K562 (cell line): ENCODE data around the gene KARS1. TPM values are rescaled to one million over a fixed set of nuclear protein-coding genes. Genes with fewer than 3 reads are reported as not detected.

Source experiments
- ATAC-seq: fragments of 200-7000 bp; cut with Tn5 transposase; 3 replicates; pipeline ENCODE4 v1.9.1; 2020; ENCODE audit warnings: moderate library complexity
- BruUV-seq: library from RNA; stranded (reverse); fragments of 400-500 nt; replicated peaks from 2 replicates; lab custom pipeline; 2021; lab: Mats Ljungman, UMichigan
- CTCF ChIA-PET: fragments of 300-600 bp; formaldehyde crosslinking; extraction: SDS; loops from one replicate; lab custom pipeline; 2021; ENCODE audit warnings: low intra/inter-chr PET ratio; lab: Yijun Ruan, JAX
- POLR2A ChIA-PET: fragments of 300-600, 350-650 bp; sonication (Branson Sonifier 250); formaldehyde crosslinking; extraction: SDS; loops from one replicate; lab custom pipeline; 2021; ENCODE audit warnings: antibody characterized with exemption, inconsistent platforms; lab: Yijun Ruan, JAX
- DNase-seq, 4 experiments: peaks; one replicate each; pipeline versions ENCODE4 v3.0.0 to v3.0.0-alpha.2; 2011 to 2018; ENCODE audit warnings: low spot score in 3 of 4, mixed read lengths in 3 of 4; ENCODE audit errors: extremely low read depth in 1 of 4
- FAIRE-seq: peaks from 2 replicates; lab custom pipeline; 2011; peaks lifted over from hg19 to GRCh38; lab: Jason Lieb, UNC
- H2AFZ ChIP-seq: 2 replicates; pipeline ENCODE4 v1.6.0; 2011; ENCODE audit warnings: low read depth, low read length, control low read depth, inconsistent platforms
- H3K27ac ChIP-seq: fragments of 200-600 bp; 3 replicates; pipeline ENCODE4 v1.8.0; 2011; ENCODE audit warnings: low read depth, mild to moderate bottlenecking, control low read depth, inconsistent platforms, low read length, moderate library complexity, mixed read lengths; ENCODE audit errors: extremely low read depth
- H3K27me3 ChIP-seq, 2 experiments: fragments of 300-600 bp in 1 of 2; 2 replicates in 1 of 2; 3 replicates in 1 of 2; pipeline versions ENCODE4 v1.6.0 to v1.8.0; 2011; ENCODE audit warnings: inconsistent platforms in 2 of 2, low read length in 2 of 2, mild to moderate bottlenecking in 1 of 2, mixed read lengths in 1 of 2, moderate library complexity in 1 of 2; ENCODE audit not compliant: control insufficient read depth in 2 of 2, insufficient read depth in 2 of 2
- H3K36me3 ChIP-seq: fragments of 300-600 bp; 3 replicates; pipeline ENCODE4 v1.8.0; 2011; ENCODE audit warnings: mild to moderate bottlenecking, low read length, inconsistent platforms; ENCODE audit not compliant: control insufficient read depth, insufficient read depth
- H3K4me1 ChIP-seq, 2 experiments: fragments of 200-600 bp in 1 of 2; replicated peaks in 1 of 2; 2 replicates in 1 of 2; 3 replicates in 1 of 2; pipeline versions ENCODE4 v1.5.1 to v1.8.0; 2011; ENCODE audit warnings: inconsistent platforms in 2 of 2, low read length in 2 of 2, mild to moderate bottlenecking in 1 of 2, mixed read lengths in 1 of 2, moderate library complexity in 1 of 2; ENCODE audit not compliant: control insufficient read depth in 2 of 2, insufficient read depth in 2 of 2
- H3K4me2 ChIP-seq: 2 replicates; pipeline ENCODE4 v1.6.1; 2011; ENCODE audit warnings: low read length, control low read depth, inconsistent platforms, mixed read lengths; ENCODE audit not compliant: insufficient read depth
- H3K4me3 ChIP-seq: fragments of 200-600 bp; sonication (generic), shearing (Covaris generic); 2 replicates; pipeline ENCODE4 v1.5.1; 2016; ENCODE audit warnings: control low read depth, inconsistent platforms
- H3K79me2 ChIP-seq: fragments of 200-600 bp; 3 replicates; pipeline ENCODE4 v1.8.0; 2011; ENCODE audit warnings: low read length, inconsistent platforms; ENCODE audit not compliant: control insufficient read depth, insufficient read depth
- H3K9ac ChIP-seq, 2 experiments: 2 replicates each; pipeline versions ENCODE4 v1.6.0 to v1.6.1; 2011; ENCODE audit warnings: low read depth in 2 of 2, low read length in 2 of 2, control low read depth in 1 of 2, inconsistent platforms in 1 of 2, mild to moderate bottlenecking in 1 of 2, mixed read lengths in 1 of 2; ENCODE audit not compliant: insufficient read depth in 1 of 2
- H3K9me1 ChIP-seq: one replicate; pipeline ENCODE4 v1.6.0; 2011; ENCODE audit warnings: inconsistent platforms, mild to moderate bottlenecking, low read length, moderate library complexity; ENCODE audit not compliant: control insufficient read depth, insufficient read depth
- H3K9me3 ChIP-seq: replicated peaks from 2 replicates; pipeline ENCODE4 v1.5.1; 2011; ENCODE audit warnings: low read depth, low read length, inconsistent platforms; ENCODE audit not compliant: control insufficient read depth, insufficient read depth
- H4K20me1 ChIP-seq: replicated peaks from 2 replicates; pipeline ENCODE4 v1.6.1; 2011; ENCODE audit warnings: low read length, inconsistent platforms, mixed read lengths; ENCODE audit not compliant: control insufficient read depth, insufficient read depth
- AFF1 ChIP-seq, 2 experiments: fragments of 450-650 bp; IDR thresholded peaks; 2 replicates each; pipeline ENCODE4 v1.6.1; 2018; ENCODE audit warnings: mild to moderate bottlenecking in 2 of 2, low read depth in 1 of 2; ENCODE audit not compliant: partially characterized antibody in 2 of 2
- ELF2 ChIP-seq: fragments of 250-450 bp; sonication (Bioruptor Pico); IDR thresholded peaks from 2 replicates; pipeline ENCODE4 v1.5.0; 2021; ENCODE audit warnings: mild to moderate bottlenecking
- EWSR1 ChIP-seq: fragments of 450-650 bp; IDR thresholded peaks from 2 replicates; pipeline ENCODE4 v1.6.1; 2018; ENCODE audit warnings: borderline replicate concordance, mild to moderate bottlenecking, low read depth, moderate library complexity; ENCODE audit not compliant: partially characterized antibody
- KLF10 ChIP-seq: fragments of 250-450 bp; sonication (Bioruptor Pico); IDR thresholded peaks from 2 replicates; pipeline ENCODE4 v1.6.1; 2021; ENCODE audit warnings: matching md5 sums
- POLR2AphosphoS5 ChIP-seq: IDR thresholded peaks from 2 replicates; pipeline ENCODE4 v1.6.1; 2011; ENCODE audit warnings: mild to moderate bottlenecking, low read depth, low read length, moderate library complexity; ENCODE audit not compliant: control insufficient read depth, insufficient read depth
- SRSF9 ChIP-seq: fragments of 200-400 bp; formaldehyde crosslinking; IDR thresholded peaks from 2 replicates; pipeline ENCODE4 v1.6.1; 2017; ENCODE audit warnings: low read depth, low read length, borderline replicate concordance
- ZNF3 ChIP-seq: fragments of 250-450 bp; sonication (Bioruptor Pico); IDR thresholded peaks from 2 replicates; pipeline ENCODE4 v1.5.0; 2021; ENCODE audit warnings: mild to moderate bottlenecking, moderate library complexity
- ZNF395 ChIP-seq: fragments of 200-800 bp; sonication (Bioruptor generic); IDR thresholded peaks from 2 replicates; pipeline ENCODE4 v1.6.1; 2017; ENCODE audit warnings: missing genetic modification characterization, missing compliant biosample characterization
- ZNF408 ChIP-seq: fragments of 250-450 bp; sonication (Bioruptor Pico); IDR thresholded peaks from 2 replicates; pipeline ENCODE4 v1.4.0; 2020; ENCODE audit warnings: low read depth, mild to moderate bottlenecking, moderate library complexity
- ZNF668 ChIP-seq: fragments of 250-450 bp; sonication (Bioruptor Pico); IDR thresholded peaks from 2 replicates; pipeline ENCODE4 v1.8.0; 2022; ENCODE audit warnings: mild to moderate bottlenecking, inconsistent platforms
- WGBS: fragments of 100-300 bp; shearing (Covaris generic); methylation state at CpG from one replicate; pipeline ENCODE4 v1.1.6; 2016; ENCODE audit warnings: low coverage, mixed read lengths; ENCODE audit not compliant: insufficient coverage; ENCODE audit errors: missing lambda C conversion rate; 5-methylcytosine and 5-hydroxymethylcytosine counted together
- in situ Hi-C: fragments of 300-500 bp; cut with MboI; formaldehyde crosslinking; loops from 4 replicates; pipeline ENCODE4 v1.15.0; 2018; ENCODE audit warnings: inconsistent platforms, mixed read lengths
- intact Hi-C: fragments of 100-400 bp; cut with micrococcal nuclease; formaldehyde crosslinking; loops from 2 replicates; pipeline ENCODE4 v1.14.2; 2022
- polyA plus RNA-seq, 8 experiments: library from polyadenylated mRNA; depleted of rRNA in 4 of 8; stranded (reverse) in 5 of 8; unstranded in 3 of 8; fragments of >200 nt; fragmentation: Nextera tagmentation in 2 of 8; fragmentation: Illumina TruSeq in 1 of 8; extraction: Ambion mirVana in 2 of 8; extraction: Trizol in 1 of 8; gene quantifications; 2 replicates each; pipeline versions ENCODE4 v1.2.1 to v1.2.3, GENCODE V29; 2011 to 2014; ENCODE audit warnings: inconsistent platforms in 1 of 8, missing spikeins in 1 of 8
- total RNA-seq, 7 experiments: library from RNA; depleted of rRNA in 6 of 7; stranded (reverse); fragments of >200 nt in 6 of 7; fragmentation: Illumina TruSeq in 2 of 7; extraction: Trizol in 2 of 7; gene quantifications; 2 replicates each; pipeline versions ENCODE4 v1.2.1 to v1.2.3, GENCODE V29; 2011 to 2021; ENCODE audit warnings: low replicate concordance in 1 of 7

Gene KARS1
- total and polyA plus RNA-seq, 9 of the 15 experiments (the other 6 are each of a cell fraction or from before 2014, with no cell fraction given) = 223 to 386 (median 304) TPM

- Histone ChIP-seq H3K4me2 (no peak overlapping the region), H3K4me1 (peaks cover 0 to 18% of the 10 kb centered on the region in 2 experiments; a peak in 2 of 5 replicates), H2AFZ (no peak overlapping the region), H3K27me3 (no peaks in the 10 kb centered on the region), H3K9me1 (no peaks in the 10 kb centered on the region), H3K79me2 (no peaks in the 10 kb centered on the region), H3K27ac (no peak overlapping the region), H3K9me3 (no peaks in the 10 kb centered on the region), H3K36me3 (peaks cover 94% of the 10 kb centered on the region), H3K4me3 (no peak overlapping the region)
- FAIRE-seq (no peak), DNase-seq (no peak)
- WGBS = 85% methylated on average over 9 of the region's 10 CpGs
- BruUV-seq = no TSS peak
- ChIA-PET CTCF (no interaction called here), POLR2A (interaction anchor here (0.7 to 6.0 kb wide), 2 partner anchors 17 to 59 kb away, joined by 3 to 43 read pairs; partner anchors contain the start of genes KARS1 and TERF2IP)
- in situ Hi-C loops = loop anchor here (25.0 kb wide), 1 partner anchor 1558 kb away; the partner anchor contains the start of genes MON1B and SYCE1L
- intact Hi-C loops = no loop called here
- TF ChIP-seq ZNF408 (no peak), ZNF3 (CRISPR knock-in tag) (no peak), KLF10 (CRISPR knock-in tag) (no peak), SRSF9 (no peak)
- TF ChIP-seq, all 486 proteins: peak for 0
- ATAC-seq = no peak
- no peaks in the 10 kb centered on the region for H4K20me1 ChIP-seq
- no peak overlapping the region for H3K9ac ChIP-seq
Observed at GRCh38 chr16:75629132-75629531, 18.3 kb downstream of the KARS1 start.

GRCh38 chr16:75628351-75628750, 19.1 kb downstream of the KARS1 start:
- Histone ChIP-seq H4K20me1 (no peaks in the 10 kb centered on the region), H3K27me3 (no peaks in the 10 kb centered on the region), H3K79me2 (no peaks in the 10 kb centered on the region), H2AFZ (no peak overlapping the region), H3K9me3 (no peaks in the 10 kb centered on the region), H3K9me1 (no peaks in the 10 kb centered on the region), H3K9ac (no peak overlapping the region), H3K36me3 (peaks cover 86% of the 10 kb centered on the region), H3K4me3 (no peak overlapping the region), H3K27ac (no peak overlapping the region; the same call in 2 of the 3 replicates), H3K4me2 (no peak overlapping the region), H3K4me1 (peaks cover 6 to 18% of the 10 kb centered on the region in 2 experiments; a peak in 4 of 5 replicates)
- BruUV-seq = no TSS peak
- intact Hi-C loops = no loop called here
- DNase-seq (no peak), ATAC-seq (no peak), FAIRE-seq (no peak)
- ChIA-PET CTCF (no interaction called here), POLR2A (no interaction called here)
- in situ Hi-C loops = loop anchor here (25.0 kb wide), 1 partner anchor 1559 kb away; the partner anchor contains the start of genes MON1B and SYCE1L
- 97% methylated on average over 4 of the region's 4 CpGs for WGBS
- no peak for TF ChIP-seq ZNF395 (CRISPR knock-in tag)
- TF ChIP-seq EWSR1 = no peak
- no peak for TF ChIP-seq ZNF668
- TF ChIP-seq POLR2AphosphoS5 = no peak
- no peak for TF ChIP-seq AFF1 (IDR thresholded peaks at IDR 0.05; ENCODE audit: low read depth in 1 of 2, partially characterized antibody in 2 of 2)
- TF ChIP-seq ELF2 (CRISPR knock-in tag) = no peak
